GM19238 (cell line): Measurements from ENCODE around the gene EXOC6B.
A peak's percentile ranks its signal among the peaks of the same experiment; 100 is the strongest.
"Not testable (repeated sequence)": the region's sequence is repeated elsewhere in the genome, so short reads cannot be mapped to it uniquely, and the experiment has no call there.

Experiments used
- DNase-seq: peaks from one replicate; pipeline ENCODE4 v3.0.0; 2011; ENCODE audit warnings: low spot score; ENCODE audit not compliant: insufficient read length

EXOC6B gene

DNA sequence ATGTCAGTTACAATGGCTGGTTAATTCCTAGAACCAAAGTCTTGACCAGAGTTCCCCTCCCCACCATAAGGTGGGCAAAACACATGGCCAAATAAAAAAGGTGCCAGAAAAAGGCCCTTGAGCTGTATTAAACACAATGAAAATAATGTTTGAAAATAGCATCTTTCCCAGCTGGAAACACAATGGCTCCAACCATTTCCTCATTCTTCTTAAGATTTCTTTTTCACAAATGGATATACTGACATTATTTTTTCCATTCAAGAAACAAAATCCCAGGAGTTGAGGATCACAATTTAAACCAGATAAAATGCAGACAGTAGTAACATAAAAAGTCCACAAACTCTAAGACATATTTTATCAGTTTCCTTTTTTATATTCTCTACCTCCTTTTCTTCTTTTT is 143.8 kb downstream of the EXOC6B start:
- DNase-seq, result no peak

DNA sequence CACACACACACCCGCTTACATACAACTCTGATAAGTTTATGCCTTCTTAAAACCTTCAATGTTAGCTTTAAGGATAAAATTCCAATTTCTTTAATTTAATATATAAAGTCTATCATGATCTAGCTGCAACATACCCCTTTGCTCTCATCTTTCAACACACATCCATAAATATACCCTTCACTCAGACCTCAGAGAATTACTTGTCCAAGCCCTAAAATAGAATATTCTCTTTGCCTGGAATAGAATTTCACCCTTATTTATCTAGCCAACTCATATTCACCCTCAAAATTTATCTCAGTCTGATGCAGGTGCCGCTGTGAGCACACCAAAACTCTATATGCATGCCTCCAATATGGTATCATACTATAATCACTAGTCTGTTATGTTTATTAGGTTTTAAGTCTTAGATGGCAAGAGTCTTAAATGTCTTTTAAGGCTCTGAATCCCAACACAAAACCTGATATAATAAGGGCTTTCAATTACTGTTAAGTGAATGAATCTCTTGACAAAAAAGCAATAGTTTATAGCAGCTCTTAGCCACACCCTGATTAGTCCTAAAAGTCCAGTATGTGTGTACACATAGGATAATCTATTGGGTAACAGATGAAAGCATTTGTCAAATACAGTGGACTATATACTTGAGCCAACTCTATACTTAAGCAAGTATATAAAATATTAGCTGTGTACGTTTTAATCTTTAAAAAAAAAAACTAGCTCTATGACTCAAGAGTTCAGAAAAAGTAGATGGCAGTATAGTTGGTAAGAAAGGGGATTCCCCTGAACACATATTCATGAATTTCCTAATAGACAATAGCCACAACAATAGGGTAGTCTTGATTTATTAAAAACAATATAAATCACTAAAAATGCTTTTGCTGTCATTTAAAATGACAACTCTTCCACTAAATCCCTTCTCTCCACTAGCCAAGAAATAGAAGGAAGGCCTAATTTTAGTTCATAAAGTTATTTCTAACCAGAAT is 144.5 kb downstream of the EXOC6B start:
- no peak for DNase-seq

DNA sequence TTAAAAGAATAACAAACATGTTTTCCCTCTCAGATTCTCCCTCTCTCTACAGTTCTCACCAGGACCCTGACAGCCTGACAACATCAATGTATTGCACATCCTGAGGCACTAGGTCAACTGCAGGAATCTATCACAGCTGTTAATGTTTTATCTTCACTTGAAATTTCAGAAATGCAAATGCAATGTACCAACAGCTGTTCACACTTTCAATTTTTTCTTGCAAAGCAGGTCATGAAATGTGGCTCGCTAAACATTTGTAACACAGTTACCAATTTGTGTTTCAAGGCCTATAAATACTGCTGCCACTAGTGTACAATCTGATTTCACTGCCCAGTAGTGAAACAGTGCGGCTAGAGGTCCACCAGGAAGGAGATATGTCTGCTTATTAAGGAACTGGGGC is 147.8 kb downstream of the EXOC6B start:
- peak; percentile 0 for DNase-seq

DNA sequence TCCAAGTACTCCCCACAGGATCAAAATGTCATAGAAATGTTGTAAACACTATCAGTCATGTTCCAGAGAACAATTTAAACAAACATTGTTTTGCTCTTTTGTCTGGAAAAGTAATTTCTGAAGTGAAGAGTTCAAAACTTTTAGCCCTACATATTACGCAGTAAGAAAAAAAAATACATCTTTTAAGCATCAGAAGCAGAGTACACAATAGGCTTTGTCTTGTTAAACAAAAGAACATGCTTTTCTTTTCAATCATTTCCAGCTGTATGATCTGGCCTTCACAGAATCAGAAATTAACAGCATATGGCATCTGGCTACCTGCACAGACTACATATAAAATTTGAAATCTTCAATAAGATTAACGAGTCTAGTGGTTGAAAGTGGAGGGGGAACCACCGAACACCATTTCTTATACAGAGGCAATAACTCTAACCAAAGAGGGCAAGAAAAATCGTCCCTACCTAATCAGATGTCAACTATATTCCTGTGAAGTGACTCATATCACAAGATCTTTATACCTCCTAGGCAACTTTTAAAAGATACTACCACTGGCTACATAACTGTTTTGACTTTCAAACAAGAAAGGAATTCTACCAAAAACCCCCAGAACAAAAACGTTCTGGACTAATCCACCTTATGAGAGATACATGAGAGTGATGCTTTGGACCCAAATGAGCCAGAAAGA is 149.3 kb downstream of the EXOC6B start:
- DNase-seq, result no peak

DNA sequence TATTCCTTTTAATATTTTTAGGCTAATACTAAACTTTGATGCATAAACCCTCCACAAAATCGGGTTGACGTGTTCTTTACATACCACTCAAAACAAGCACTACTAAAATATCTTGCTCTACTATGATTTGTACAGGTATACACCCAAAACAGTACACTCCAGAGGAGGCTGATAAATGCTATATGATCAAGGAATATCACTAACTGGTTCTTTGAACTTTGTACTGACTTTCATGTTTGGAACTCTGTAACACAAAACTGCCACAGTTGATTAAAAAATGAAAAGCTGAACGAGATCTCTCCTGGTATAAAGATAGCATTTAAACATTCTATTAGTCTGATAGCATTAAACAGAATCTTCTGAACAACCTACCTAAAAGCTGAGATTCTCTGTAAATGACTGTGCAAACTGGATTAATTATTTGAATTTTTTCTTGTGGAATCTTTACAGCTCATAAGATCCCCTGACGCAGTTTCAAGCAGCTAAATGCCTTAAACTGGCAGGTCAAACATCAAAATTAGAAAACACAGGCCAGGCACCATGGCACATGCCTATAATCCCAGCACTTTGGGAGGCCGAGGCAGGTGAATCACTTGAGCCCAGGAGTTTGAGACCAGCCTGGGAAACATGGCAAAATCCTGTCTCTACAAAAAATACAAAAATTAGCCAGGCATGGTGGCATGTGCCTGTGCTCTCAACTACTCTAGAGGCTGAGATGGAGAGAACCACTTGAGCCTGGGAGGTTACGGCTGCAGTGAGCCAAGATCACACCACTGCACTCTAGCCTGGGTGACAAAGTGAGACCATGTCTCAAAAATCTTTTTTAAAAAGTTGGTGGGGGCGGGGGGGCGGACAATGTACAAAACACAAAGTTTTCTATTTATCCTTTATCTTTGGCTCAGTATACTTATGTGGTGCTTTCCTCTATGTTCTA is 150.6 kb downstream of the EXOC6B start:
- DNase-seq, result no peak

DNA sequence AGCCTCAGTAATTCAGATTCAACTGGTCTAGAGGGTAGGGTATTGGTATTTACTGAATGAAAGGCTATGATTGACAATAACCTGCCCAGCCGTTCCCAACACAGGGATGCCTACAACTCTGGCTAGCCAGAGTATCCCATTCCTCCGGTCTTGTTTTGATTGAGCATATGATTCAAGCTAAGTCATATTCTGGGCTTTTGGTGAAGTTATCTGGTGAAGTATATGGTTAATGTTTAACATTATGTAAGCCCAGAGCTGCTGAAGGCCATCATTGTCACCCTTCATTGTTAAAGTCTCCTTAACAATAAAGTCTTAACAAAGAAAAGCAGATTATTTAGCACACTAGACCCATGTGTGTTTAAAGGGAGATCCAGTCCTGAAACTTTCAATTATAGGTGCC is 152.6 kb downstream of the EXOC6B start:
- no peak for DNase-seq

DNA sequence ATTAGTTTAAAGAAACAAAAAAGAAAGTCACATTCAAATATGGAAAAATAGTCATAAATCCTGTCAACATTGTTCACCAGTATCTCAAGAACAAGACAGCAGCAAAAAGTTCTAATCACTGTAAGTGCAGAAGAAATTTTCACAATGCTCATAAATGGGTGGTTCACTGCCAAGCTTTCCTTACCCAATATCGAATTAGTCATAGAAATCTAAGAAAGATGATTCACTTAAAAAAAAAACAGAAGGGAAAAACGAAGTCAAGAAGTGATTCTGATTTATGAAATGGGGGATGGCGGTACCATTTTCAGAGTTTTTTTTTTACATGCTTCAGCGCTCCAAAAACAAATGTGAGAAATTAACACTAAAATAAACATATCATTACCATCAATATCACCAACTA is 156.7 kb downstream of the EXOC6B start:
- DNase-seq, result no peak

DNA sequence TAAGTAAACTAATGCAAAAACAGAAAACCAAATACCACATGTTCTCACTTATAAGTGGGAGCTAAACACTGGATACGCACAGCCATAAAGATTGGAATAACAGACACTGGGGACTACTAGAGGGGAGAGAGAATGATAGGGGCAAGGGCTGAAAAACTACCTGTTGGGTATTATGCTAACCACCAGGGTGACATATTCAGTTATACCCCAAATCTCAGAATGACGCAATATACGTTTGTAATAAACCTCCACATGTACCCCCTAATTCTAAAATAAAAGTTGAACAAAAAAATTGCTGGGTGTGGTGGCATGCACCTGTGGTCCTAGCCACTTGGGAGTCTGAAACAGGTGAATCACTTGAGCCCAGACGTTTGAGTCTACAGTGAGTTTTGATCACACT is 157.2 kb downstream of the EXOC6B start:
- no peak for DNase-seq

DNA sequence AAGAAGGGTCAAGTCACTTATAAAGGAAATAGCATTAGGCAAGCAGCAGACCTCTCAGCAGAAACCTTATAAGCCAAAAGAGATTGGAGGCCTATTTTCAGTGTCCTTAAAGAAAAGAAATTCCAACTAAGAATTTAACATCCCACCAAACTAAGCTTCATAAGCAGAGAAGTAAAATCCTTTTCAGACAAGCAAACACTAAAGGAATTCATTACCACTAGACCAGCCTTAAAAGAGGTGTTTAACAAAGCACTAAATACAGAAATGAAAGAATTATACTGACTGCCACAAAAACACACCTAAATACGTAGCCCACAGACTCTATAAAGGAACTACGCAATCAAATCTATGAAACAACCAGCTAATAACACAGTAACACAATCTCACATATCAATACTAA is 160.4 kb downstream of the EXOC6B start:
- DNase-seq, result no peak

DNA sequence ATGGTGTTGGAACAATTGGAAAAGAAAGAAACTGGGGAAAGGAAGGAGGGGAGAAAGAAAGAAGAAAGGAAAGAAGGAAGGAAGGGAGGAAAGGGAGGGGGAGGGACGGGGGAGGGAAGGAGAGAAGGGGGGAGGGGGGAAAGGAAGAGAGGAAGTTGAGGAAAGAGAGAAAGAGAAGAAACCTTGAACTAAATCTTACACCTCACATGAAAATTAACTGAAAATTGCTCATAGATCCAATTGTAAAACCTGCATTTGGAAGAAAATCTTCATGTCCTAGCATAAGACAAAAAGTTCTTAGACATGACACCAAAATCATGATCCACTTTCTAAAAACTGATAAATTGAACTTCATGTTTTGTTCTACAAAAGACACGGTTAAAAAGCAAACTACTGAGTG is 163.8 kb downstream of the EXOC6B start:
- no peak for DNase-seq

DNA sequence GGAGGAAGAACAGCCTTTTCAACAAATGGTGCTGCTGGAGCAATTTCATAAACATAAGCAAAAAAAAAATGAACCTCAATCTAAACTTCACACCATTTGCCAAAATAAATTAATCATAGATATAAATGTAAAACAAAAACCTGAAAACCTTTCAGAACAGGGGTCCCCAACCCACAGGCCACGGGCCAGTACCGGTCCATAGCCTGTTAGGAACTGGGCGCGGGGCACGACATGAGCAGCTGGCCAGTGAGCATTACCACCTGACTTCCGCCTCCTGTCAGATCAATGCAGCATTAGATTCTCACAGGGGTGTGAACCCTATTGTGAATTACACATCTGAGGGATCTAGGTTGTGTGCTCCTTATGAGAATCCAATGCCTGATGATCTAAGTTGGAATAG is 176.0 kb downstream of the EXOC6B start:
- no peak for DNase-seq

DNA sequence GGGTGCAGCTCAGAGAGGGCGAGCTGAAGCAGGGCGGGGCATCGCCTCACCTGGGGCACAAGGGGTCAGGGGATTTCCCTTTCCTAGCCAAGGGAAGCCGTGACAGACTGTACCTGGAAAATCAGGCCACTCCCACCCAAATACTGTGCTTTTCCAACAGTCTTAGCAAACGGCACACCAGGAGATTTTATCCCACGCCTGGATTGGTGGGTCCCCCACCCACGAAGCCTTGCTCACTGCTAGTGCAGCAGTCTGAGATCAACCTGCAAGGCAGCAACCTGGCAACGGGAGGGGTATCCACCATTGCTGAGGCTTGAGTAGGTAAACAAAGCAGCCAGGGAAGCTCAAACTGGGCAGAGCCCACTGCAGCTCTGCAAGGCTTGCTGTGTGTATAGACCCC is 184.6 kb downstream of the EXOC6B start:
- not testable (repeated sequence) for DNase-seq

DNA sequence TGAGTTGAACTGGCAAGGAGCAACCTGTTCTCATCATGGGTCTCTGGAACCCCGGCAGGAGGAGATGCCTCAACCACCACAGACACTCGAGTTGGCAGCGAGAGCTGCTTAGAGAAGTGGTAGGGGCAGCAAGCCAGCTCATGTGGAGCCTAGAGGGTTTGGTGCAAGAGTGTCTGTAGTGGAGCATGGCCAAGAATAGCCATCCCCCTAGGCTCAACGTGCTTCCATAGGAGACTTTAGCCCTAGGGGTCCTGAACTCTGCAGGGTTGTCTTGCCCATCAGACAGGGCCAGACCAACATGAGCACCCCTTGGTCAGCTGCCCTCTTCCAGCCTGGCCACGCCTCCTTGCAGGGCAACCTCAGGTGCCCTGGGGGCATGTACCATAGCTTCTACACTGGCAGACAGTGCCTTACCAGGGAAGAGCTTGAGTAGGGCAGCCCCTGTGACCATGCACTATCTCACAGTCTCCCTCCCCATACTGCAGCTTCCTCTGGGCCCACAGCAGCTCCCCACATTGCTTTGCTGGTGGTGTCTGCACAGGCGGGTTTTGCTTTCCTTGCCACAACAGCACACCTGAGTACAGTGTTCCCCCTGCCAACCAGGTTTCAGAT is 187.1 kb downstream of the EXOC6B start:
- DNase-seq, result no peak

DNA sequence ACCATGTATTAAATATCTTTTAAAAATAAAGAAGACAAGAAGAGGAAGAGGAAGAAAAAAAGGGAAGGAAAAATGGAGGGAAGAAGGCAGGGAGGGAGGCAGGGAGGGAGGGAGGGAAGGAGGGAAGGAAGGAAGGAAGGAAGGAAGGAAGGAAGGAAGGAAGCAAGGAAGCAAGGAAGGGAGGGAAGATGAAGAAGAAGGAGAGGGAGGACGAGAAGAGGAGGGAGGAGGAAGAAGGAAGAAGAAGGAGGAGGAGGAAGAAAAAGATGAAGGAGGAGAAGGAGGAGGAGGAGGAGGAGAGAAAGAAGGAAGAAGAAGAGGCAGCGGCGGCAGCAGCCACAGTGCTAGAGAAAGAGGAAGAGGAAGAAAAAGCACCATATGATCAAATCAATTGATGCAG is 189.6 kb downstream of the EXOC6B start:
- no peak for DNase-seq

DNA sequence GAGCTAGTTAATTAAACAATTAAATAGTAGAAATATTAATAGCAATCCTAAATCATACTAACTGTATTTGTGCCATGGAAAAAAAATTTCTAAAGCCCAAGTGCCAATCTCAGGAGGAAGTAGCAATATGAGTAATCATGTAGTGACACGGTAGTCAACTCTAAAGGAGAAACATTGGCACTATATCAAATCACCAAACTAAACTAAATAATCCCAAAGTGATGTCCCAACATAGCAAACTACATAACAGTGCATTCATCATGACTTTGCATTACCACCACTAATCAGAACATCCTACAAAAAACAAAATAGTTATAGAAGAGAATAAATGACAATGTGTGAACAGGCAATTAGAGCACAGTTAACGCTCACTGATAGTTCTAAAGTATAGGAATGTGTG is 195.1 kb downstream of the EXOC6B start:
- no peak for DNase-seq

DNA sequence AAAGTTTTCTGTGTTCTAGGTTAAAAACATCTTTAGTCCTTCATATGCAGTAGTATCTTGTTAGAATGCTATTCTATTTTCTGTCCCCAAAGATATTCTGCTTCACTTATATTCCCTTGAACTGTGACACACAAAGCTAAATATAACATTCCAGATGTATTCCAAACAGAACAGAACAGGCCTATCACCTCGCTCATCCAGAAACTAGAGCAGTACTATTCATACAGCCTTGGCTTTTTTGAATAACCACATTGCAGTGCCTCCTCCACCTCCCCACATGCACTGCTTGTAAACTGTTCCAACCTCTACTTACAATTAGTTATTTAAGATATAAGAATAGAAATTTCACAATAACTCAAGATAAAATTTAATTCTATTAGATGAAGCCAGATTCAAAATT is 196.8 kb downstream of the EXOC6B start:
- no peak for DNase-seq

DNA sequence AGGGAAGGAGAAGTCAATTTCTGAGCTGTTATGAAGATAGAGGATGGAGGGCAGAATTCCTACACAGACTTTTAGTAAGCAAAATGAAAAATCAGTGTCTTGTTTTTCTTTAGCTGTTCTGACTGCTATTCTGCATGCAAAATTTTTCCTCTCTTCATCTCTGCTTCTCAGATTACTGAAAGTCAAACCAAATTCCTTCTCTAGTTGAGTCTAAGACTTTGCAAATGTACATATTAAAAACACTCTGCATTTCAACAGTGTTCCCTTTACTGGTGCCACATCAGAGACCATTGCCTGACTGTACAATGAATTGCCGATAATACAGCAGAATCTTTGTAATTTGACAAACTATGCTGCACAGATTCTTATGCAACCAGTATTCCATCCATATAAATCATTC is 198.8 kb downstream of the EXOC6B start:
- no peak for DNase-seq

DNA sequence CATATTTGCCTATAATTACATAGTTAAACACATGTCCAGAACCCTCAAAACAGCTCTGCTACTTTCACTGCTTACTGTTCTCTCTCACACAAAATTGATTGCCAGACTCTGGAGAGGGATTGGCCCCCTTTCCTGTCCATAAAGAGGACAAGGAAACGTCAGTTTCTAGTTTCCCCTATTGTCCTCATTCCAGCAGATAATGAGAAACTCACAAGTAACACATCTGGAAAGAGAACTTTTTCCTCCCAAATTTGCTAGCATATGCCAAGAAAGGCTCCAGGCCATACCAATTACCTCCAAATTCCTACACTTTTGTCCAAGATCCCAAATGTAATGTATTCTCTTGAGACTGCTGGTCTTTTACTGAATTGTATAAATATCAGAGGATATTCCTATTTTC is 200.5 kb downstream of the EXOC6B start:
- DNase-seq, result no peak

DNA sequence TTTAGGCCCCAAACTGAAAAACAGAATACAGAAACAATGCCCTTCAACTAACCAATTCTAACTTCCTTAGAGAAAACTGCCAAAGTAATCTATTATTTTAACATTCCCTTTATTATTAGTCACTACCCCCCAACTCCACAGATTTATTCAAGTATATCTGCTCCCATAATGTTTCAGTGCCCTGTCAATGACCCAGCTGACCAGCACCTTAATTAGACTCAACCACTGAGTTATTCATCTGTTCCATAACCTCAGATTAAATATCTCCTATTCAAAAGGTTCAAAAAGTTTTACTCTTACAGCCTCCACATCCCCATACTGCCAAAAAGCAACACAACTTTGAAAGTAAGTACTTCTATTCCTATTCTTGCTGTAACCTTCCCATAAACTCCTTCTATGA is 202.4 kb downstream of the EXOC6B start:
- DNase-seq, result no peak

DNA sequence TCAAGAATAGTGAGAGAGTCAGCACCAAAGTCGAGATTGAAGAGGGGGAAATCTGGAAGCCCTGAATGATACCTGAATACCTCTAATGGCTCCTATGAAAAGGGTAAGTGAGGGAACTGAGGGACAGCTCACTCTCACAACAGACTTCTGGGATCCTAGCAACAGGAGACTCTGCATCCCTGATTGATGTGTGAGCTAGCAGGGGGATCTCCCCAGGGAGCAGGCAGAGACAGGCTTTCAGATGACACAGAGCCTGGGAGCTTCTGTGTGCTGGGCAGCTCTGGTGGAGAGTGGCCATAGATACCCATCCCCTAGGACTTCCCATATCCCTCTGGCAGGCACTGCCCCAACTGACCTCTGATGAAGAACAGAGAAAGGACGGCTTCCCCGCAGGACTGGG is 206.2 kb downstream of the EXOC6B start:
- DNase-seq, result no peak

DNA sequence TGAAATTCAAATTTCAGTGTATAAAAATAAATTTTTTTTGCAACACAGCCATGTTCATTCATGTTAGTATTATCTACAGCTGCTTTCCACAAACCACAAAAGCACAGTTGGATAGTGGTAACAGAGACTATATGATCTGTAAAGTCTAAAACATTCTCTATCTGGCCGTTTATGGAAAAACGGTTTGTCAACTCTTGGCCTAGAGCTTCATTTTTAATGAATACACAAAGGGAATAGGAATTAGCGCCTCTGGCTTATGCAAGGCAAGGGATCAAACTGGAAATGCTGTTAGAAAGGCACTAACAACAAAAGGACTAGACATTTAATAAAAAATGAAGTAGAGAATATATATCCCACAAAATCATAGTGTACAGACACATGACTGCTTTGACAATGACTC is 211.9 kb downstream of the EXOC6B start:
- DNase-seq, result no peak
